T1000 (cell line): ENCODE measurements around the gene ZBTB44.
"Not testable (repeated sequence)": the region's sequence is repeated elsewhere in the genome, so short reads cannot be mapped to it uniquely, and the experiment has no call there.

Experiments used
- DNase-seq: peaks from one replicate; lab custom pipeline; 2025; ENCODE audit warnings: mixed read lengths; lab: John Stamatoyannopoulos, UW

Gene ZBTB44

GRCh38 chr11:130249929-130250328 is 64.8 kb downstream of the ZBTB44 start:
- DNase-seq = not testable (repeated sequence)

GRCh38 chr11:130249371-130249770 is 65.3 kb downstream of the ZBTB44 start:
- DNase-seq = no peak

DNA sequence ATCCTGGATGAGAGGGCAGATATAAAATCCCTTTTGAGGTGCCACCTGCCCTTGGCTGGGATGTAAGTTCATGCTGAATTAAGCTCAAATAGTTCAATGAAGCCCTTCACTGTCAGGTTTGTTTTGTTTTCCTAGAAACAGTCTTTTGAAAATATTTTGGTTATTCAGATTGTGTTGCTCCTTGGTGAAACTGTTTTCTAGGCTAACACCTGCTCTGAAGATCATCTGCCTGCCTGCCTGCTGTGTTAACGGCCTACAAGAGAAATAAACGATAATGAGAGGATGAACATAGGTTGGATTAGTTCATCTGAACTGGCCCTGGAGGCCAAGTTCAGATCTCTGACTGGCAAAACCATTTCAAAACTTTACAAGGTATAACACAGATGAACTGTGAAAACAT is 67.4 kb downstream of the ZBTB44 start:
- DNase-seq = no peak

- DNase-seq = no peak
Observed at GRCh38 chr11:130246738-130247137, 68.0 kb downstream of the ZBTB44 start.

GRCh38 chr11:130246270-130246669 is 68.4 kb downstream of the ZBTB44 start:
- DNase-seq = no peak

DNA sequence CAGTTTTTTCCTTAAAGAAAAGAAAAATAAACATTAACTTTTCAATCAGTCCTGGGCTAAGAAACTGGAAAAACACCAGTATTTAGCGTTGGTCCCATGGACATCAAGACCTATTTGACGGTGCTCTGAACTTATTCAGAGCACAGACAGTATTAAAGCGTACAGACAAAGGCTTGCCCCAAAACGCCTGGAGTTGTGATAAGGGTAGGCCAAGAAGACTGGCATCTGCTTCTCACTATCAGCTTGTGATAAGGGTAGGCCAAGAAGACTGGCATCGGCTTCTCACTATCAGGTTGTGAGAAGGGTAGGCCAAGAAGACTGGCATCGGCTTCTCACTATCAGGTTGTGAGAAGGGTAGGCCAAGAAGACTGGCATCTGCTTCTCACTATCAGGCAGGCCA is 69.3 kb downstream of the ZBTB44 start:
- DNase-seq = not testable (repeated sequence)

DNA sequence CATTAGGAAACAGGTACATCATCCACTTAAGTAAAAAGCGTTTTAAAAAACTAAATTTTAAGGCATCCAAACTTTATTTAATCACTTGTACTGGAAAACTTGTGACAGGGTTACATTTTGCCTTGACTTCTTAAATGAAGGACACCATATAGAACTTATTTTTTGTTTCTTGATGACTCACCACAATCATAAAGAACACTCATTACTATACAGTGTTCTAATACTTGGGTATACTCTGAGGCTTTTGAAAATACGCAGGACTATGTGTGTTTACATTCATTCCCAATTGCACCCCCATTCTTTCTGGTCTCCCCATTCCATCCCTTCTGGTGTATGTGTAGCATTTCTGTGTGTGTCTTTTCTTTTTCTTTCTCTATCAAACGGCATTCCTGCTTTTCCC is 69.9 kb downstream of the ZBTB44 start:
- DNase-seq = no peak

DNA sequence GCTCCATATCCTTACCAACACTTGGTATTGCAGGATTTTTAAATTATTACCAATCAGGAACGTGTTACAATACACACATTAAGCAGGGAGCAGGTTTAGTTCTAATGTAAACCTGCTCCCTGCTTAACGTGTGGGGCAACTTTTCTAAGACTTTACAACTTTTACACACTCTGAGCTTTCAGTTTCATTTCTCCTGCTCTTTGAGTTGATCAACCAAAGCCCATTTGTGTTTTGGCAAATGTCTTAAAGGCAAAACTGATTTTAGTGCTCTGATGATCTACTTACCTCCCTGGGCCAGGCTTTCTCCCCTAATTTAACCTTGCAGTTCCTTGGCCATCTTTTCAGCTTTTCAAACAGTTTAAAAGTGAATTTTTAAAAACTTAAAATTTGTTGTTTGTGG is 70.9 kb downstream of the ZBTB44 start:
- no peak for DNase-seq

DNA sequence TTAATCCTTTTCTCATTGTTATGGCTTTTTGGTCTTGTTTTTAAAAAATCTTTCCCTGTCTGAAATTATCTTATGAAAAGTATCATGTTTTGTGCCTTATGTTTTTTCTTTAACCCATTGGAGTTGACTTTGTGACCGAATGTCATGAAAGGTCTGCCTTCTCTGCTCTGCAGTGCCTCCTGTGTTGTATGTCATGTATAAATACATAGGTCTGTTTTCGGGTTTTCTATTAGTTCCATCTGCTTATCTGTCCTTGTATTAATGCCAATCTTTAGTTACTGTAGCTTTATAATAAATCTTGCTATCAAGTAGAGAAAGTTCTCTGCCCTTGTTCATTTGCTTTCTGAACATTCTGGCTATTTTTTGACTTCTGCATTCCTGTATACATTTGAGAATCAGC is 73.0 kb downstream of the ZBTB44 start:
- no peak for DNase-seq

DNA sequence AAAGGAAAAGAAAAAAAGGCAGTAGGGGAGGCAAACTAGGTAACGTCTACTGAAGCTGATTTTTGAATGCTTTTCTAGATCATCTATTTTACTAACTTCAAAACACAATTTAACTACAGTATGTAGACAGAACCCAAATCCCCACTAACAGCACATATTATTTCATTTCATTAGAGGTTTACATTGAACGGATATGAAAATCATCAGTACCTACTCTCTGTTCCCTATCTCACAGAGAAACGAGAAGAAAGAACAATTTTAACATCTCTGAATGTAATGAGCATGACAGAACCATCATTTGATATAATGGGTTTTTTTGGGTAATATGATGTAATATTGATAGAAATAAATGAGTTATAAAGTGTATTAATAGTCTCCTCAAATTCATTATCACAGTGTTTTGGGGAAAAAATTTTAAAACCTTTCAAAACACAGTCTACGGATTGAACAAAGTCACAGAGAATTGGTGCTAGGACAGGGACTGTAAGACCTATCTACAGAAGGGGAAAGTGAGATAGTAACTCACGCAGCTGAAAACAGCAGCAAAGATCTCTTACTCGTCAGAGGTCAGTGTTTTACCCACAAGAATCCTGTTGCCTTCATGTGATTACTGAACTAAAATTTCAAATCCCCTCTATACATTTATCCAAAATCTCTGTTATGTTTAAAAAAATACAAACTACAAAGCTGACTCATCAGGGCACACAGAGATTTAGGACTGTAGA is 77.3 kb downstream of the ZBTB44 start:
- DNase-seq = no peak

- DNase-seq = no peak
Observed at GRCh38 chr11:130234315-130234714, 80.4 kb downstream of the ZBTB44 start.

DNA sequence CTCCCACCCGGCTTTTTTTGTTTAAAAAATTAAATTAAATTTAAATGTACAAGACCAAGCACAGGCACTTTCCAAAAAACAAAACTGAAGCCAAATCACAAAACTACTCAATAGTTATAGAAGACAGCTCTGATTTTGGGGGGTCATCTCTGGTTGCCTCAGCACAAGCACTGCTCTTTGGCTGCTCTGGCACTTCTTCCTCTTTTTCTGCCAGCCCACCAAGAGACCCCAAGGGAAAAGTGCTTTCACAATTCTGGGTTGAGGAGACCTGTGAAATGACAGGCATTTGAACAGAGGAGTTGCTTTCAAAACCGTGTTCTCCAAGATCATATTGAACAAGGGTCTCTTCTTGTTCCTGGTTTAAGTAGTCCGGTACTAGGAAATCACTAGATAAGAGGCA is 80.8 kb downstream of the ZBTB44 start:
- not testable (repeated sequence) for DNase-seq

DNA sequence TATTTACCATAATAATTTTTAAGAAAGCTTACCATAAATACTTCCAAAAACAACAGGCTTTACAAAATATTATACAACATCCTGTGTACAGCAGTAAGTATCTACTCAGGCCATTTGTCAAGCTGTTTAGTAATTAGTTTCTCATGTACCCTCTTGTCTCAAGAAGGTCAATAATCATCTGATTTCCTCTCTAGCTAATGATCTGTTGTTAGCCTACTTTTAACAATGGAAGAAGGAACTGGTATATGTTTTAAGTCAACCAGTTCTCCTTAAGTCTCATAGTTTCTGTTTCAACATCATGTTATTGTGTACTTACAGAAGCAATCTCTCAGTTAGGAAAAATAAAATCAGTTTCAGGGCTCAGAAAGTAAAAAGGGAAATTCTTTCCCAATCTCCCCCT is 81.2 kb downstream of the ZBTB44 start:
- DNase-seq = not testable (repeated sequence)

DNA sequence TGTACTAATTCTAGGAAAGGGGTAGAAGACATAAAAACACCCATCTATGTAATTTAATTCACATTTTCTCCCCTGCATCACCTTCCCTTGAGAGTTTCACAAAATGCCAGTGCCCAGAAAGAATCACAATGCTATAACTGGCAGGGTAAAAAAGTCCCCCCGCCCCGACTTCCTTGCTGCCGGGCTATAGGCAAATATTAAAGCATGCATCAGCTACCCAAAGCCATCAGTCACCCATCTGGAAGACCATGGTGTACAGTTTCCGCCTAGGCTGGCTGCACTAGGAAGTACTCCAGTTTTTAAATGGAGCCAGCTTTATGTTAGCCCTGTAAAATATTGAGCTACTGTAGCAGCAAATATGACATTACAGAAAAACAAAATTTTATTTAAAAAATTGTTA is 87.3 kb downstream of the ZBTB44 start:
- DNase-seq = no peak

- DNase-seq = no peak
Observed at GRCh38 chr11:130223291-130223971, 91.3 kb downstream of the ZBTB44 start.

DNA sequence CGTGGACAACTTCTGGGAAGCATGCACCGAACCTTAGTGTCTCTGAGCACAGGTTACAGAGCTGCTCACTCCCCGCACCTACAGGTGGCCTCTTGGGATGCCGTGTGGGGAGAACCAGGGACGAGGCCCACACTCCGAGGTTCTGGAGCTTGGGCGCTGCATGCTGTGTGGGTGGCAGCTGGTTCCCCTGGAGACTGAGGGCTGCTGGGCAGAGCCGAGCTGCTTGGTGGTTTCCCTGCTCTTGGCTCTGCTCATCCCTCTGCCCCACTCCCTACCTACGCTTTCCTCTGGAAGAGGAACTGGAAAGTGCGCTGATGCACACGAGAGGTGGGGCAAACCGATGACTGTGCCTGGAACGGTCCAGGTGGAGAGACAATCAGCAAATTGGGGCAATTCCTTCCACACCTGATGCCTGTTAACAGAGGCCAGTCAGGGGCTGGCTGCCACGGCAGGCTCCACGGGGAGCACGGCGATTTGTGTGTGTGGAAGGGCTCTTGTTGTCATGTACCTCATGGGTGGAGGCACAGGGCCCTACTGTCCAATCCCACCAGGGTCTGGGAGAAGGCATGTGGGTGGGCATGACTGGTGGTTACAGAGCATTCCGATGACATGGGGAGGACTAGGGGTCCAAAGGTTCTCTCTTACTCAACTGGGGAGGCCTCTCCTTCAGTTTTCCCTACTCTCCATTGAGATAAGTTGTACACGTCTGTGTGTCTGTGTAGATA is 94.2 kb downstream of the ZBTB44 start:
- DNase-seq = no peak

DNA sequence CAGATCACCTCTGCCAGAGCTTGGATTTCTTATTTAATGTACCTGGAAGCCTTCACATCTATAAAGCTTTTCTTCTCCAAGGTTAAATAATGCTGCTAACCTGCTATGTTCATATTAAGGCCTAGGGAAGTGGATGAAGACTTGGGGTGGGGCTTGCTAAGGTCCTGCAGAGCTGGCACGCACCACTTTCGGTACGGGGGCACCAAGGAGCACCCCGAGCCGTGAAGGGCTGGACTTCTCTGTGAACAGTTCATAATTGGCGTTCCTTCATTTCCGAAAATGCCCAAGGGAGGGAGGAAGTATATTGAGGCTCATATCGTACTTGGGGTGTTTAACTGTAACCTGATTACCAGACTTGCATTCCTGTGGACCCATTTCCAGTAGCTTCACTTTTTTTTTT is 95.6 kb downstream of the ZBTB44 start:
- DNase-seq = no peak

DNA sequence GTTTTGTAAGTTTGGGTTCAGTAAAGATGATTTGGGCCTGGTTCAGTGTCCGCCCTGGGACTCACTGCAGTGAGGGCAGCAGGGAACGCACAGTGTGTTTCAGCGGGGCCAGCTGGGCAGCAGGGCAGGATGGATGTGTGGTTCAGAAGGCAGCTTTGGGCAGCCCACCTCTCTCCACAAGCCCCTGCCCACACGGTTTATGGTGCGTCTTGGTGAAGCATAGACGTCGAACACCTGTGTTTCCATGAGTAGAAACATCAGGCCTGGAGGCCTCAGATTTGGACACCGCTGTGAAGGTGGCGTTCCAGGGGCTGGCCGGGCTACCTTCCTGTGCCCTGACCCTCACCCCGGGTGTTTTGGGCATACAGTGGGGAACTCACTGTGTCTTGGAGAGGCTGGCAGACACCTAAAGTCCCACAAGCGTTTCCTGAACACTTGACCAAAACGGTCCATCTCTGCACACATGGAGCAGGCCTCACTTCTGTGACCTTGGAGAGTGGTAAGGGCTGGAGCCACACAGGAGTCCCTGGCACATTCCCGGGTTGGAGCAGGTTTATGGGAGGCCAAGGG is 96.1 kb downstream of the ZBTB44 start:
- DNase-seq = no peak

DNA sequence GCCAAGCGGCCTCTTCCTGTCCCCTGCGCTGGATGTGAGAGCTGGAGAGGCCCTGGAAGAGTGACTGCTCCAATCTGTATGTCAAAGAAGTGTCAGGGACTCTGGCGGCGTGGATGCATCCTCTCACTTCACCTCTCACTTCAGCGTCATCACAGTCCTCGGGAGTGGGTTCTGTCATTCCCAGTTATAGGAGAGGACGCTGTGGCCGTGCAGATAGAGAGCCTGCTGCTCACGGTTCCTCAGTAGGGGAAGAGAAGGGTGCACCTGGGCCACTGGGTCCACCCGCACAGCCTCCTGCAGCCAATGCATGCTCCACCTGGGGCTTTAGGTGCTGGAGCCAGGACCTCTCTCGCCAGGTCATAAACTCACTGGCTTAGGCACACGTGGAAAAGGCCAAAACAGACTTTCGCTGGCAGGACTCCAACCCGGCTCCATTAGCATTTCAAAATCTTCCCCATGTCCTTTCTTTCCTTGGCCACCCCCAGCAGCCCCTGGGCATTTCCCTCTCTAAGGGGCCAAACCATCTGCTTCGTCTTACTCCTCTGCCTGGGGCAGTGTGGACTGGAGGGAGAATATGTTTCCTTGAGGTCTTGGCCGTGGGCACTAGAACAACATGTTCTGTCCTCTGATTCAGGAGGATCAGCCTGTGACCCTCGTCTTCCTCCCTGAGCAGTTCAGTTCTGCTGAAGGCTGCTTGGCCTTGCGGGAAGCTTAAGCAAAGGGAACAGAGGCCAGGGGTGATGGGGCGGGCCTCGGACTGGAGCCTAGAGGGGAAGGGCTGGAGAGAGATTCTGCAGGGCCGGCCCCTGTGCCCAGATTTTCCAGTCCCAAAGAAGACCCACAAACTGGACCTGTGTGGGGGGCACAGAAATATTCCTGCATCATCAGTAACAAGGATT is 97.3 kb downstream of the ZBTB44 start:
- no peak for DNase-seq

DNA sequence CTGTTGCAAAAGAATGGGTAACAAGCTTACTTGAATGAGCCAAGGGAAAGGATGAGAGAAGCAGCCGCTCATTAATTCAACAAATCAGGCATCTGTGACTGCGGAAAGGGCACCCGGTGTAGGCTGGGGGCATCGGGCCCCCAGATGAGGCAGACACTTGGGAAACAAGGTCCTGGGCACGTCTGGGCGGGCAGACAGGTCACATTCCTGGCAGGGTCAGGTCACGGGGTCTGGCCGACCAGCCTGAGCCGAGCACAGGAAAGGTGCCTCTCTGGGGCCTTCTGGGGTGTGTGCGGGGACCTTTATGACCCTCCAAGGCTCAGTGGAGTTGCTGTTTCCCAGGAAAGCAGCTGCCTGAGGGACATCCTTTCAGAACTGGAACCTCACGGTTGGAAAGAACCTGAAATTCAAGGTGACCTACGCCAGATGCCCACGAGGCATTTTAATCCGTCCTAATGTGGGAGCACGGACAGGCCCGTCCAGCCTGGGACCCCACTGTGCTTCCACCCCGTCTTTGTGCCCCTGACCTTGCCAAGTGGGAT is 98.1 kb downstream of the ZBTB44 start:
- no peak for DNase-seq

GRCh38 chr11:130216221-130216550 is 98.5 kb downstream of the ZBTB44 start:
- no peak for DNase-seq
